SK-N-MC (cell line): Measurements from ENCODE around the gene BRI3BP.

Experiments used
- DNase-seq: peaks from one replicate; pipeline ENCODE4 v3.0.0-alpha.2; 2011; ENCODE audit warnings: low read depth, low spot score
- H3K27ac ChIP-seq: fragments of 200-600 bp; sonication (generic); 2 replicates; pipeline ENCODE4 v1.5.1; 2016; ENCODE audit warnings: mixed run types
- H3K36me3 ChIP-seq: fragments of 200-600 bp; sonication (generic); 2 replicates; pipeline ENCODE4 v1.6.1; 2017; ENCODE audit warnings: antibody characterized with exemption, low read length, mixed read lengths; ENCODE audit not compliant: insufficient read depth
- H3K4me3 ChIP-seq: fragments of 200-600 bp; sonication (generic); 2 replicates; pipeline ENCODE4 v1.5.1; 2016
- H3K9ac ChIP-seq: fragments of 200-600 bp; sonication (generic); 2 replicates; pipeline ENCODE4 v1.8.0; 2017; ENCODE audit warnings: mixed run types, mixed read lengths; ENCODE audit not compliant: insufficient read length
- H3K9me3 ChIP-seq: fragments of 200-600 bp; sonication (generic); 2 replicates; pipeline ENCODE4 v1.6.1; 2017; ENCODE audit warnings: low read depth, mild to moderate bottlenecking, antibody characterized with exemption, low read length, moderate library complexity, mixed read lengths
- EZH2 ChIP-seq: fragments of 200-600 bp; sonication (generic); IDR thresholded peaks from one replicate; pipeline ENCODE4 v1.6.1; 2017; ENCODE audit warnings: antibody characterized with exemption
- FOXP2 ChIP-seq: optimal IDR thresholded peaks from 2 replicates; pipeline ENCODE3; 2011; ENCODE audit warnings: mild to moderate bottlenecking, moderate library complexity; ENCODE audit not compliant: insufficient read depth; ENCODE audit errors: extremely low read length, control extremely low read depth
- POLR2AphosphoS5 ChIP-seq: IDR thresholded peaks from 2 replicates; pipeline ENCODE4 v1.6.1; 2012; ENCODE audit warnings: mild to moderate bottlenecking, low read depth, low read length, borderline replicate concordance

The BRI3BP gene

GRCh38 chr12:125004621-125005020, 11.2 kb downstream of the BRI3BP start:
- Histone ChIP-seq H3K36me3 (no peaks in the 10 kb centered on the region), H3K9me3 (no peaks in the 10 kb centered on the region), H3K4me3 (no peak overlapping the region), H3K27ac (no peak overlapping the region), H3K9ac (no peak overlapping the region)
- DNase-seq = no peak
- no peak for TF ChIP-seq FOXP2
- TF ChIP-seq POLR2AphosphoS5 = no peak
- no peak for TF ChIP-seq EZH2

GRCh38 chr12:125005652-125006051, 12.2 kb downstream of the BRI3BP start:
- H3K36me3 ChIP-seq = no peaks in the 10 kb centered on the region
- H3K9me3 ChIP-seq = no peaks in the 10 kb centered on the region
- H3K27ac ChIP-seq = no peak overlapping the region
- H3K4me3 ChIP-seq = no peak overlapping the region
- no peak for DNase-seq
- no peak overlapping the region for H3K9ac ChIP-seq
- no peak for TF ChIP-seq EZH2
- no peak for TF ChIP-seq FOXP2
- TF ChIP-seq POLR2AphosphoS5 = no peak

GRCh38 chr12:125006365-125006764, 12.9 kb downstream of the BRI3BP start:
- no peaks in the 10 kb centered on the region for H3K9me3 ChIP-seq
- H3K27ac ChIP-seq = no peak overlapping the region
- no peak for DNase-seq
- H3K36me3 ChIP-seq = no peaks in the 10 kb centered on the region
- no peak overlapping the region for H3K4me3 ChIP-seq
- no peak for TF ChIP-seq FOXP2
- H3K9ac ChIP-seq = no peak overlapping the region

- Histone ChIP-seq H3K36me3 (peaks cover 39% of the 10 kb centered on the region; the same call in 1 of the 2 replicates), H3K9ac (no peak overlapping the region), H3K27ac (no peak overlapping the region), H3K4me3 (no peak overlapping the region), H3K9me3 (no peaks in the 10 kb centered on the region)
- DNase-seq = no peak
- TF ChIP-seq EZH2 (no peak), POLR2AphosphoS5 (no peak), FOXP2 (no peak)
These were observed 20.5 kb downstream of the BRI3BP start for GRCh38 chr12:125013816-125014442.

- no peak for TF ChIP-seq POLR2AphosphoS5
- TF ChIP-seq FOXP2 = no peak
- no peak for TF ChIP-seq EZH2
These were observed 21.1 kb downstream of the BRI3BP start for GRCh38 chr12:125014526-125014925.

GRCh38 chr12:125015680-125016310, 22.4 kb downstream of the BRI3BP start:
- H3K36me3 ChIP-seq = peaks cover 39% of the 10 kb centered on the region; the same call in 1 of the 2 replicates

More at GRCh38 chr12:125014526-125014925, 21.1 kb downstream of the BRI3BP start:
- Histone ChIP-seq H3K9me3 (no peaks in the 10 kb centered on the region), H3K9ac (no peak overlapping the region), H3K27ac (no peak overlapping the region), H3K36me3 (peaks cover 39% of the 10 kb centered on the region; the same call in 1 of the 2 replicates), H3K4me3 (no peak overlapping the region)
- no peak for DNase-seq

GRCh38 chr12:125017801-125018200, 24.4 kb downstream of the BRI3BP start:
- TF ChIP-seq FOXP2 (no peak), POLR2AphosphoS5 (no peak), EZH2 (no peak)
- no peaks in the 10 kb centered on the region for H3K9me3 ChIP-seq
- peaks cover 39% of the 10 kb centered on the region for H3K36me3 ChIP-seq
- no peak for DNase-seq
- no peak overlapping the region for H3K27ac ChIP-seq
- H3K4me3 ChIP-seq = no peak overlapping the region
- H3K9ac ChIP-seq = no peak overlapping the region

More at GRCh38 chr12:125015680-125016310, 22.4 kb downstream of the BRI3BP start:
- no peaks in the 10 kb centered on the region for H3K9me3 ChIP-seq
- DNase-seq = no peak
- H3K27ac ChIP-seq = no peak overlapping the region
- no peak overlapping the region for H3K9ac ChIP-seq
- TF ChIP-seq POLR2AphosphoS5 (no peak), EZH2 (no peak), FOXP2 (no peak)
- H3K4me3 ChIP-seq = no peak overlapping the region

GRCh38 chr12:125018356-125018755, 24.9 kb downstream of the BRI3BP start:
- Histone ChIP-seq H3K9me3 (no peaks in the 10 kb centered on the region), H3K4me3 (no peak overlapping the region), H3K27ac (no peak overlapping the region), H3K9ac (no peak overlapping the region), H3K36me3 (peaks cover 41% of the 10 kb centered on the region)
- DNase-seq = no peak
- TF ChIP-seq FOXP2 (no peak), EZH2 (no peak), POLR2AphosphoS5 (no peak)
